Neural cell (in vitro differentiated cells): ENCODE data around the gene TRPM1. TPM values are rescaled to one million over a fixed set of nuclear protein-coding genes. Genes with fewer than 3 reads are reported as not detected.

ENCODE experiments used
- H2AFZ ChIP-seq: fragments of 200-600, 300-800 bp; sonication (generic), shearing (Covaris generic); 2 replicates; pipeline ENCODE4 v1.6.0; 2014; ENCODE audit warnings: low read depth, mild to moderate bottlenecking, antibody characterized with exemption, low read length, moderate library complexity
- H3F3A ChIP-seq: fragments of 200-600 bp; shearing (Covaris generic); 2 replicates; pipeline ENCODE4 v1.6.1; 2016; ENCODE audit warnings: mild to moderate bottlenecking, moderate library complexity, mixed read lengths, antibody characterized with exemption, low read length; ENCODE audit not compliant: insufficient read depth, poor library complexity, severe bottlenecking
- H3K27ac ChIP-seq: fragments of 200-600, 300-800 bp; sonication (generic), shearing (Covaris generic); 2 replicates; pipeline ENCODE4 v1.5.1; 2014; ENCODE audit warnings: mild to moderate bottlenecking, low read length, moderate library complexity
- H3K27me3 ChIP-seq: fragments of 300-800, 200-600 bp; sonication (generic), shearing (Covaris generic); 2 replicates; pipeline ENCODE4 v1.6.0; 2014; ENCODE audit warnings: mild to moderate bottlenecking, low read depth, low read length, moderate library complexity; ENCODE audit not compliant: insufficient read depth
- H3K36me3 ChIP-seq: fragments of 300-800, 200-600 bp; sonication (generic), shearing (Covaris generic); 2 replicates; pipeline ENCODE4 v1.5.1; 2014; ENCODE audit warnings: mild to moderate bottlenecking, antibody characterized with exemption, low read length, moderate library complexity; ENCODE audit not compliant: insufficient read depth
- H3K4me2 ChIP-seq: fragments of 300-800, 200-600 bp; sonication (generic), shearing (Covaris generic); 2 replicates; pipeline ENCODE4 v1.6.0; 2014; ENCODE audit warnings: mild to moderate bottlenecking, low read length
- H3K4me3 ChIP-seq: fragments of 300-800, 200-600 bp; sonication (generic), shearing (Covaris generic); 2 replicates; pipeline ENCODE4 v1.5.1; 2014; ENCODE audit warnings: mild to moderate bottlenecking, low read length, moderate library complexity
- H3K79me2 ChIP-seq: fragments of 200-600 bp; shearing (Covaris generic); replicated peaks from 2 replicates; pipeline ENCODE4 v1.6.0; 2014; ENCODE audit warnings: mild to moderate bottlenecking, low read length, moderate library complexity; ENCODE audit not compliant: insufficient read depth
- H3K9ac ChIP-seq: fragments of 300-800, 200-600 bp; sonication (generic), shearing (Covaris generic); 2 replicates; pipeline ENCODE4 v1.6.1; 2016; ENCODE audit warnings: mild to moderate bottlenecking, low read length, mixed read lengths
- H3K9me2 ChIP-seq: fragments of 200-600 bp; shearing (Covaris generic); 2 replicates; pipeline ENCODE4 v1.6.1; 2016; ENCODE audit warnings: mild to moderate bottlenecking, low read length, mixed read lengths; ENCODE audit not compliant: insufficient read depth
- H3K9me3 ChIP-seq: fragments of 200-600, 300-800 bp; sonication (generic), shearing (Covaris generic); 2 replicates; pipeline ENCODE4 v1.6.1; 2016; ENCODE audit warnings: mild to moderate bottlenecking, mixed run types, low read length, moderate library complexity, mixed read lengths
- H4K20me1 ChIP-seq: fragments of 200-600 bp; shearing (Covaris generic); 2 replicates; pipeline ENCODE4 v1.6.1; 2016; ENCODE audit warnings: mild to moderate bottlenecking, mixed run types; ENCODE audit not compliant: insufficient read depth
- EP300 ChIP-seq: fragments of 450-650 bp; conservative IDR thresholded peaks from 2 replicates; pipeline ENCODE4 v1.6.1; 2014; ENCODE audit warnings: antibody characterized with exemption, mild to moderate bottlenecking, moderate library complexity; ENCODE audit not compliant: poor library complexity, severe bottlenecking
- EZH2 ChIP-seq: fragments of 200-600, 300-800 bp; shearing (Covaris generic), sonication (generic); IDR thresholded peaks from 2 replicates; pipeline ENCODE4 v1.6.1; 2014; ENCODE audit warnings: antibody characterized with exemption, low read length, borderline replicate concordance, mild to moderate bottlenecking; ENCODE audit not compliant: insufficient read depth, poor library complexity, severe bottlenecking
- MXI1 ChIP-seq: fragments of 450-650 bp; conservative IDR thresholded peaks from 2 replicates; pipeline ENCODE4 v1.6.1; 2014; ENCODE audit warnings: antibody characterized with exemption, mild to moderate bottlenecking; ENCODE audit not compliant: poor library complexity, severe bottlenecking
- POLR2AphosphoS5 ChIP-seq: IDR thresholded peaks from 2 replicates; pipeline ENCODE4 v1.6.1; 2012
- RAD21 ChIP-seq: fragments of 450-650 bp; conservative IDR thresholded peaks from 2 replicates; pipeline ENCODE4 v1.6.1; 2014; ENCODE audit warnings: antibody characterized with exemption, mild to moderate bottlenecking, moderate library complexity
- SMC3 ChIP-seq: fragments of 450-650 bp; conservative IDR thresholded peaks from 2 replicates; pipeline ENCODE4 v1.6.1; 2014; ENCODE audit warnings: antibody characterized with exemption, mild to moderate bottlenecking, moderate library complexity; ENCODE audit not compliant: poor library complexity
- TAF1 ChIP-seq: IDR thresholded peaks from 2 replicates; pipeline ENCODE4 v1.6.1; 2012; ENCODE audit warnings: low read depth
- polyA plus RNA-seq: library from polyadenylated mRNA; depleted of rRNA; stranded (reverse); fragments of >200 nt; gene quantifications from 2 replicates; pipeline ENCODE4 v1.2.3, GENCODE V29; 2014
- TF ChIP-seq, protein P1 (sequence below): fragments of 450-650 bp; IDR thresholded peaks from 2 replicates; pipeline ENCODE4 v1.5.1; 2014; ENCODE audit warnings: antibody characterized with exemption, mild to moderate bottlenecking, moderate library complexity; ENCODE audit not compliant: poor library complexity, severe bottlenecking
- TF ChIP-seq, protein P2 (sequence below): IDR thresholded peaks from 2 replicates; pipeline ENCODE4 v1.6.1; 2012; ENCODE audit warnings: borderline replicate concordance

The TRPM1 gene
- polyA plus RNA-seq, 1 donor from 2014 or later, result not detected

DNA sequence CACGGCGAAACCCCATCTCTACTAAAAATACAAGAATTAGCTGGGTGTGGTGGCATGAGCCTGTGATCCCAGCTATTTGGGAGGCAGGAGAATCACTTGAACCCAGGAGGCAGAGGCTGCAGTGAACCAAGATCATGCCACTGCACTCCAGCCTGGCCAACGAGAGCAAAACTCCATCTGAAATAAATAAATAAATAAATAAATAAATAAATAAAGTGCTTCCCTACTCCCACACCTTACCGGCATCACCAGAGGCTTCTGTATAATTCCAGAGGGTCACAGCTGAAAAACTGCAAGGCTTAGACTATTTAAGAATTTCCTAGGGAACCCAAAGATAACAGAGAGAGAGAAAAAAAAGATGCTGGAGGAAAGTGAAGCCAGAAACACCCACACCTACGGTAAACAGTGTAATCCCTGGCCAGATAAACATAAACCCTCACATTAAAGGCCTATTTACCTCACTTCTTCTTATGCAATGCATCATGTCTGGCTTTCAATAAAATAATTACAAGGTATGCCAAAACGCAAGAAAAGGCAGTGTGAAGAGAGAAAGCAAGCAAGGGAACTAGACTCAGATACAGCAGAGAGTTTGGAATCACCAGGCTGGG is 15.0 kb upstream of the TRPM1 start:
- Histone ChIP-seq H3K27me3 (no peaks in the 10 kb centered on the region), H3K9me3 (no peaks in the 10 kb centered on the region), H3K9me2 (no peaks in the 10 kb centered on the region), H3K36me3 (no peaks in the 10 kb centered on the region), H3K27ac (no peak overlapping the region), H3K4me2 (no peak overlapping the region), H2AFZ (no peak overlapping the region), H3K9ac (no peak overlapping the region), H3F3A (no peaks in the 10 kb centered on the region), H3K4me3 (no peak overlapping the region), H4K20me1 (no peaks in the 10 kb centered on the region), H3K79me2 (no peaks in the 10 kb centered on the region)
- TF ChIP-seq, protein P1, sequence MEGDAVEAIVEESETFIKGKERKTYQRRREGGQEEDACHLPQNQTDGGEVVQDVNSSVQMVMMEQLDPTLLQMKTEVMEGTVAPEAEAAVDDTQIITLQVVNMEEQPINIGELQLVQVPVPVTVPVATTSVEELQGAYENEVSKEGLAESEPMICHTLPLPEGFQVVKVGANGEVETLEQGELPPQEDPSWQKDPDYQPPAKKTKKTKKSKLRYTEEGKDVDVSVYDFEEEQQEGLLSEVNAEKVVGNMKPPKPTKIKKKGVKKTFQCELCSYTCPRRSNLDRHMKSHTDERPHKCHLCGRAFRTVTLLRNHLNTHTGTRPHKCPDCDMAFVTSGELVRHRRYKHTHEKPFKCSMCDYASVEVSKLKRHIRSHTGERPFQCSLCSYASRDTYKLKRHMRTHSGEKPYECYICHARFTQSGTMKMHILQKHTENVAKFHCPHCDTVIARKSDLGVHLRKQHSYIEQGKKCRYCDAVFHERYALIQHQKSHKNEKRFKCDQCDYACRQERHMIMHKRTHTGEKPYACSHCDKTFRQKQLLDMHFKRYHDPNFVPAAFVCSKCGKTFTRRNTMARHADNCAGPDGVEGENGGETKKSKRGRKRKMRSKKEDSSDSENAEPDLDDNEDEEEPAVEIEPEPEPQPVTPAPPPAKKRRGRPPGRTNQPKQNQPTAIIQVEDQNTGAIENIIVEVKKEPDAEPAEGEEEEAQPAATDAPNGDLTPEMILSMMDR, result no peak
- TF ChIP-seq EP300 (no peak), POLR2AphosphoS5 (no peak), EZH2 (no peak), SMC3 (no peak), MXI1 (no peak), RAD21 (no peak), TAF1 (no peak)
- TF ChIP-seq, protein P2, sequence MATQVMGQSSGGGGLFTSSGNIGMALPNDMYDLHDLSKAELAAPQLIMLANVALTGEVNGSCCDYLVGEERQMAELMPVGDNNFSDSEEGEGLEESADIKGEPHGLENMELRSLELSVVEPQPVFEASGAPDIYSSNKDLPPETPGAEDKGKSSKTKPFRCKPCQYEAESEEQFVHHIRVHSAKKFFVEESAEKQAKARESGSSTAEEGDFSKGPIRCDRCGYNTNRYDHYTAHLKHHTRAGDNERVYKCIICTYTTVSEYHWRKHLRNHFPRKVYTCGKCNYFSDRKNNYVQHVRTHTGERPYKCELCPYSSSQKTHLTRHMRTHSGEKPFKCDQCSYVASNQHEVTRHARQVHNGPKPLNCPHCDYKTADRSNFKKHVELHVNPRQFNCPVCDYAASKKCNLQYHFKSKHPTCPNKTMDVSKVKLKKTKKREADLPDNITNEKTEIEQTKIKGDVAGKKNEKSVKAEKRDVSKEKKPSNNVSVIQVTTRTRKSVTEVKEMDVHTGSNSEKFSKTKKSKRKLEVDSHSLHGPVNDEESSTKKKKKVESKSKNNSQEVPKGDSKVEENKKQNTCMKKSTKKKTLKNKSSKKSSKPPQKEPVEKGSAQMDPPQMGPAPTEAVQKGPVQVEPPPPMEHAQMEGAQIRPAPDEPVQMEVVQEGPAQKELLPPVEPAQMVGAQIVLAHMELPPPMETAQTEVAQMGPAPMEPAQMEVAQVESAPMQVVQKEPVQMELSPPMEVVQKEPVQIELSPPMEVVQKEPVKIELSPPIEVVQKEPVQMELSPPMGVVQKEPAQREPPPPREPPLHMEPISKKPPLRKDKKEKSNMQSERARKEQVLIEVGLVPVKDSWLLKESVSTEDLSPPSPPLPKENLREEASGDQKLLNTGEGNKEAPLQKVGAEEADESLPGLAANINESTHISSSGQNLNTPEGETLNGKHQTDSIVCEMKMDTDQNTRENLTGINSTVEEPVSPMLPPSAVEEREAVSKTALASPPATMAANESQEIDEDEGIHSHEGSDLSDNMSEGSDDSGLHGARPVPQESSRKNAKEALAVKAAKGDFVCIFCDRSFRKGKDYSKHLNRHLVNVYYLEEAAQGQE, result no peak

DNA sequence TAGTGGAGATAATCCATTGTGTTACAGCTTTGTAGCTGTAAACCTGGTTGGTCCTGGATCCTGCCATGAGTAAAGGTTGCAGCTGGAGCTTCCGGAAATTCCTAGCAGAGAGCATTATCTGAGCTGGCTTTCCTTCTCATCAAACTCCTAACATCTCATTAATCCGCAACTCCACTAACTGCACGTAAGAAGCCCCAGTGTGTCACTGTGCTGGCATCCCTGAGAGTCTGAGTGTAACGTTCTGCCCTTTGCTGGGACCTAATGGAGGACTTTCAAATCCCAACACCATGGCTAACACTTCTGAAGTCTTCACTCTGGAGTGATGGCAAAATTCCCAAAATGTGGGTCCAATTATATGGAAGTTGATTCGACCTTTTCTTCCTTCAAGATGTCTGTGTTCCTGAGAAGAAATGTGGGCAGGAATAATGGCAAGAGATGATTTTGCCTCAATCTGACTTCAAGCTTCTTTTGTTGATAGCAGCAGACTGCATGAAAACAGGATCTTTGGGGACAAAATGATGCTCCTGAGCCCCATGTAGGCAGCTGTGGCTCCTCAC is 9.6 kb upstream of the TRPM1 start:
- no peak overlapping the region for H3K9ac ChIP-seq
- no peak overlapping the region for H3K4me2 ChIP-seq
- H3K36me3 ChIP-seq, result no peaks in the 10 kb centered on the region
- no peaks in the 10 kb centered on the region for H3K79me2 ChIP-seq
- H3K27me3 ChIP-seq, result no peaks in the 10 kb centered on the region
- H3F3A ChIP-seq, result no peaks in the 10 kb centered on the region
- no peaks in the 10 kb centered on the region for H3K9me3 ChIP-seq
- TF ChIP-seq EZH2, result no peak
- no peak for TF ChIP-seq MXI1
- TF ChIP-seq, protein P2, result no peak
- no peak for TF ChIP-seq EP300
- TF ChIP-seq, protein P1, result no peak
- TF ChIP-seq SMC3, result no peak
- no peak for TF ChIP-seq RAD21
- TF ChIP-seq TAF1, result no peak
- TF ChIP-seq POLR2AphosphoS5, result no peak
- H3K4me3 ChIP-seq, result no peak overlapping the region
- H3K27ac ChIP-seq, result no peak overlapping the region
- no peaks in the 10 kb centered on the region for H4K20me1 ChIP-seq
- no peak overlapping the region for H2AFZ ChIP-seq
- no peaks in the 10 kb centered on the region for H3K9me2 ChIP-seq
